Central memory CD8-positive, alpha-beta T cell (primary cell): Measurements from ENCODE around the gene PLA2G4A.
"Not testable (repeated sequence)": the region's sequence is repeated elsewhere in the genome, so short reads cannot be mapped to it uniquely, and the experiment has no call there.

ENCODE experiments used
- ATAC-seq: fragments of 150-1000 bp; cut with Tn5 transposase; replicated peaks from 2 replicates; pipeline ENCODE4 v1.10.0; 2022; ENCODE audit warnings: mild to moderate bottlenecking, moderate FRiP score, moderate number of reproducible peaks; ENCODE audit not compliant: poor library complexity, severe bottlenecking; ENCODE audit errors: extremely low read depth
- DNase-seq, 2 donors: peaks; one replicate each; pipeline ENCODE4 v3.0.0; 2021; ENCODE audit warnings: low spot score in 2 of 2
- H3K27ac Mint-ChIP-seq: one replicate; pipeline ENCODE4 v1.8.0; 2022; ENCODE audit warnings: low read depth, mild to moderate bottlenecking, moderate library complexity, mixed read lengths
- H3K27me3 Mint-ChIP-seq: one replicate; pipeline ENCODE4 v1.8.0; 2022; ENCODE audit warnings: mixed read lengths
- H3K36me3 Mint-ChIP-seq: one replicate; pipeline ENCODE4 v1.8.0; 2022; ENCODE audit warnings: mild to moderate bottlenecking, moderate library complexity, mixed read lengths; ENCODE audit not compliant: insufficient read depth
- H3K4me1 Mint-ChIP-seq: one replicate; pipeline ENCODE4 v1.8.0; 2022; ENCODE audit warnings: mixed read lengths
- H3K4me3 Mint-ChIP-seq: one replicate; pipeline ENCODE4 v1.8.0; 2022; ENCODE audit warnings: mild to moderate bottlenecking, moderate library complexity, mixed read lengths
- H3K9me3 Mint-ChIP-seq: one replicate; pipeline ENCODE4 v1.8.0; 2022; ENCODE audit warnings: mixed read lengths

Gene PLA2G4A

GRCh38 chr1:186917106-186917786 is 88.5 kb downstream of the PLA2G4A start:
- not testable (repeated sequence) for H3K27me3 Mint-ChIP-seq, H3K4me3 Mint-ChIP-seq, H3K9me3 Mint-ChIP-seq, H3K4me1 Mint-ChIP-seq, DNase-seq, ATAC-seq, H3K27ac Mint-ChIP-seq, H3K36me3 Mint-ChIP-seq

- H3K4me1 Mint-ChIP-seq, H3K27me3 Mint-ChIP-seq, H3K27ac Mint-ChIP-seq, H3K4me3 Mint-ChIP-seq, ATAC-seq, DNase-seq, H3K36me3 Mint-ChIP-seq: not testable (repeated sequence)
- peaks cover 21% of the 10 kb centered on the region for H3K9me3 Mint-ChIP-seq
These were observed 92.6 kb downstream of the PLA2G4A start for GRCh38 chr1:186921386-186921785.

- not testable (repeated sequence) for H3K36me3 Mint-ChIP-seq, H3K27me3 Mint-ChIP-seq, DNase-seq, H3K4me3 Mint-ChIP-seq, H3K27ac Mint-ChIP-seq, H3K4me1 Mint-ChIP-seq, ATAC-seq
- peaks cover 21% of the 10 kb centered on the region for H3K9me3 Mint-ChIP-seq
These were observed 94.1 kb downstream of the PLA2G4A start for GRCh38 chr1:186922814-186923213.

- DNase-seq (no peak), ATAC-seq (no peak)
- H3K4me1 Mint-ChIP-seq, result no peaks in the 10 kb centered on the region
- no peaks in the 10 kb centered on the region for H3K36me3 Mint-ChIP-seq
- H3K9me3 Mint-ChIP-seq, result peaks cover 21% of the 10 kb centered on the region
- H3K27me3 Mint-ChIP-seq, result no peaks in the 10 kb centered on the region
- H3K27ac Mint-ChIP-seq, result no peak overlapping the region
- no peak overlapping the region for H3K4me3 Mint-ChIP-seq
These were observed 94.7 kb downstream of the PLA2G4A start for GRCh38 chr1:186923486-186923885.

- Mint-ChIP-seq H3K9me3 (peaks cover 21% of the 10 kb centered on the region), H3K4me1 (no peaks in the 10 kb centered on the region), H3K4me3 (no peak overlapping the region), H3K36me3 (no peaks in the 10 kb centered on the region), H3K27ac (no peak overlapping the region), H3K27me3 (no peaks in the 10 kb centered on the region)
- ATAC-seq (no peak), DNase-seq (no peak)
These were observed 97.3 kb downstream of the PLA2G4A start for GRCh38 chr1:186925881-186926669.

GRCh38 chr1:186927884-186928283 is 99.1 kb downstream of the PLA2G4A start:
- Mint-ChIP-seq H3K9me3 (peaks cover 14% of the 10 kb centered on the region), H3K27me3 (no peaks in the 10 kb centered on the region), H3K4me3 (no peak overlapping the region), H3K27ac (no peak overlapping the region), H3K36me3 (no peaks in the 10 kb centered on the region), H3K4me1 (no peaks in the 10 kb centered on the region)
- ATAC-seq (no peak), DNase-seq (no peak)

- ATAC-seq (no peak), DNase-seq (no peak)
- H3K27me3 Mint-ChIP-seq, result no peaks in the 10 kb centered on the region
- H3K4me3 Mint-ChIP-seq, result no peak overlapping the region
- no peaks in the 10 kb centered on the region for H3K36me3 Mint-ChIP-seq
- H3K27ac Mint-ChIP-seq, result no peak overlapping the region
- H3K9me3 Mint-ChIP-seq, result peaks cover 5% of the 10 kb centered on the region
- H3K4me1 Mint-ChIP-seq, result no peaks in the 10 kb centered on the region
These were observed 101.5 kb downstream of the PLA2G4A start for GRCh38 chr1:186930238-186930637.

GRCh38 chr1:186937016-186937670 is 108.4 kb downstream of the PLA2G4A start:
- Mint-ChIP-seq H3K36me3 (peaks cover 1% of the 10 kb centered on the region), H3K9me3 (no peaks in the 10 kb centered on the region), H3K4me3 (no peak overlapping the region), H3K27me3 (no peaks in the 10 kb centered on the region), H3K4me1 (no peaks in the 10 kb centered on the region), H3K27ac (no peak overlapping the region)
- DNase-seq (no peak), ATAC-seq (no peak)

GRCh38 chr1:186943891-186944686 is 115.3 kb downstream of the PLA2G4A start:
- Mint-ChIP-seq H3K4me1 (no peaks in the 10 kb centered on the region), H3K36me3 (peaks cover 3% of the 10 kb centered on the region), H3K27ac (no peak overlapping the region), H3K4me3 (no peak overlapping the region), H3K27me3 (no peaks in the 10 kb centered on the region), H3K9me3 (peaks cover 5% of the 10 kb centered on the region)
- ATAC-seq, result no peak
- DNase-seq, result no peak

- ATAC-seq, result no peak
These were observed 116.4 kb downstream of the PLA2G4A start for GRCh38 chr1:186945146-186945545.

GRCh38 chr1:186948535-186948934 is 119.8 kb downstream of the PLA2G4A start:
- H3K27ac Mint-ChIP-seq, result no peak overlapping the region
- peaks cover 1% of the 10 kb centered on the region for H3K36me3 Mint-ChIP-seq
- no peak overlapping the region for H3K4me3 Mint-ChIP-seq
- peaks cover 5% of the 10 kb centered on the region for H3K9me3 Mint-ChIP-seq
- DNase-seq (no peak), ATAC-seq (no peak)
- H3K4me1 Mint-ChIP-seq, result no peaks in the 10 kb centered on the region
- no peaks in the 10 kb centered on the region for H3K27me3 Mint-ChIP-seq

More at GRCh38 chr1:186945146-186945545, 116.4 kb downstream of the PLA2G4A start:
- Mint-ChIP-seq H3K27me3 (no peaks in the 10 kb centered on the region), H3K4me1 (no peaks in the 10 kb centered on the region), H3K36me3 (peaks cover 3% of the 10 kb centered on the region), H3K9me3 (peaks cover 5% of the 10 kb centered on the region), H3K4me3 (no peak overlapping the region), H3K27ac (no peak overlapping the region)
- no peak for DNase-seq

- H3K4me3 Mint-ChIP-seq, result no peak overlapping the region
- no peak overlapping the region for H3K27ac Mint-ChIP-seq
- no peak for ATAC-seq
- DNase-seq, result no peak
- H3K36me3 Mint-ChIP-seq, result peaks cover 1% of the 10 kb centered on the region
- peaks cover under 1% of the 10 kb centered on the region for H3K9me3 Mint-ChIP-seq
- no peaks in the 10 kb centered on the region for H3K4me1 Mint-ChIP-seq
- no peaks in the 10 kb centered on the region for H3K27me3 Mint-ChIP-seq
These were observed 120.4 kb downstream of the PLA2G4A start for GRCh38 chr1:186949173-186949572.
